SU-DHL-6 (cell line): Measurements from ENCODE around the gene GPATCH4.
"Not testable (repeated sequence)": the region's sequence is repeated elsewhere in the genome, so short reads cannot be mapped to it uniquely, and the experiment has no call there.

ENCODE experiments used
- H2AFZ ChIP-seq: fragments of 200-600 bp; sonication (generic); 2 replicates; pipeline ENCODE4 v1.6.1; 2014; ENCODE audit warnings: low read depth, mild to moderate bottlenecking, moderate library complexity, mixed read lengths, antibody characterized with exemption, low read length; ENCODE audit not compliant: severe bottlenecking
- H3F3A ChIP-seq: fragments of 200-600 bp; shearing (Covaris generic); 2 replicates; pipeline ENCODE4 v1.6.0; 2016; ENCODE audit warnings: antibody characterized with exemption, mild to moderate bottlenecking; ENCODE audit not compliant: insufficient read depth
- H3K27ac ChIP-seq: fragments of 200-600 bp; sonication (generic); 2 replicates; pipeline ENCODE4 v1.5.1; 2016; ENCODE audit warnings: low read depth, mild to moderate bottlenecking, low read length, moderate library complexity, mixed read lengths
- H3K27me3 ChIP-seq: fragments of 200-600 bp; sonication (generic), shearing (Covaris generic); 2 replicates; pipeline ENCODE4 v1.6.0; 2014; ENCODE audit warnings: mild to moderate bottlenecking, low read length
- H3K36me3 ChIP-seq: fragments of 200-600 bp; sonication (generic); 2 replicates; pipeline ENCODE4 v1.6.1; 2014; ENCODE audit warnings: mild to moderate bottlenecking, low read length, mixed read lengths
- H3K4me2 ChIP-seq: fragments of 300-600, 200-600 bp; shearing (Covaris generic), sonication (generic); 2 replicates; pipeline ENCODE4 v1.6.0; 2014; ENCODE audit warnings: low read length, low read depth, mild to moderate bottlenecking; ENCODE audit not compliant: poor library complexity, severe bottlenecking
- H3K4me3 ChIP-seq: fragments of 200-600 bp; sonication (generic); 2 replicates; pipeline ENCODE4 v1.5.1; 2014; ENCODE audit warnings: antibody characterized with exemption, low read length, mild to moderate bottlenecking, mixed read lengths; ENCODE audit not compliant: insufficient read depth, poor library complexity, severe bottlenecking
- H3K79me2 ChIP-seq: fragments of 200-600 bp; sonication (generic); 2 replicates; pipeline ENCODE4 v1.6.1; 2014; ENCODE audit warnings: mild to moderate bottlenecking, low read length, moderate library complexity; ENCODE audit not compliant: insufficient read depth
- H3K9ac ChIP-seq: fragments of 200-600 bp; sonication (generic); 2 replicates; pipeline ENCODE4 v1.7.0; 2014; ENCODE audit warnings: mild to moderate bottlenecking, low read length
- H3K9me2 ChIP-seq: fragments of 200-600 bp; sonication (generic); replicated peaks from 2 replicates; pipeline ENCODE4 v1.6.1; 2014; ENCODE audit warnings: low read length; ENCODE audit not compliant: insufficient read depth
- H3K9me3 ChIP-seq: fragments of 200-600 bp; sonication (generic); 2 replicates; pipeline ENCODE4 v1.6.1; 2014; ENCODE audit warnings: low read length, mixed read lengths; ENCODE audit not compliant: insufficient read depth
- H4K20me1 ChIP-seq: fragments of 200-600 bp; sonication (generic); 2 replicates; pipeline ENCODE4 v1.6.1; 2014; ENCODE audit warnings: low read depth, mild to moderate bottlenecking, antibody characterized with exemption, low read length, moderate library complexity, mixed read lengths
- CTCF ChIP-seq: fragments of 200-600 bp; sonication (generic); IDR thresholded peaks from one replicate; pipeline ENCODE4 v1.5.1; 2017; ENCODE audit warnings: antibody characterized with exemption, mild to moderate bottlenecking, low read length, moderate library complexity; ENCODE audit not compliant: insufficient read depth, poor library complexity, severe bottlenecking
- EZH2phosphoT487 ChIP-seq: fragments of 200-600 bp; sonication (generic), shearing (Covaris generic); conservative IDR thresholded peaks from 2 replicates; pipeline ENCODE4 v1.6.1; 2018; ENCODE audit warnings: mild to moderate bottlenecking, antibody characterized with exemption, low read length, moderate library complexity, mixed read lengths

GPATCH4 gene

GRCh38 chr1:156632355-156632754 is 31.1 kb upstream of the GPATCH4 start:
- Histone ChIP-seq H3K9me3 (no peaks in the 10 kb centered on the region), H3F3A (0 out of 2 replicates have a peak, but pooled peaks cover 1% of the 10 kb centered on the region), H2AFZ (no peak overlapping the region), H3K9me2 (no peaks in the 10 kb centered on the region), H4K20me1 (no peaks in the 10 kb centered on the region), H3K27ac (no peak overlapping the region), H3K27me3 (no peaks in the 10 kb centered on the region), H3K9ac (no peak overlapping the region), H3K4me3 (no peak overlapping the region), H3K4me2 (no peak overlapping the region), H3K36me3 (no peaks in the 10 kb centered on the region), H3K79me2 (no peaks in the 10 kb centered on the region)
- TF ChIP-seq CTCF (no peak), EZH2phosphoT487 (no peak)

GRCh38 chr1:156631152-156631551 is 29.9 kb upstream of the GPATCH4 start:
- not testable (repeated sequence) for H3K27me3 ChIP-seq, H3K4me2 ChIP-seq, H4K20me1 ChIP-seq, H3K79me2 ChIP-seq, H3K4me3 ChIP-seq, H3F3A ChIP-seq, H2AFZ ChIP-seq, H3K27ac ChIP-seq, H3K9me3 ChIP-seq, H3K9me2 ChIP-seq, H3K36me3 ChIP-seq, H3K9ac ChIP-seq

GRCh38 chr1:156629823-156630449 is 28.7 kb upstream of the GPATCH4 start:
- Histone ChIP-seq H4K20me1 (no peaks in the 10 kb centered on the region), H3K27me3 (no peaks in the 10 kb centered on the region), H3K4me2 (no peak overlapping the region), H3K9ac (no peak overlapping the region), H3K4me3 (no peak overlapping the region), H3K79me2 (no peaks in the 10 kb centered on the region), H3K27ac (no peak overlapping the region), H2AFZ (no peak overlapping the region), H3F3A (0 out of 2 replicates have a peak, but pooled peaks cover 3% of the 10 kb centered on the region), H3K9me3 (no peaks in the 10 kb centered on the region), H3K9me2 (no peaks in the 10 kb centered on the region), H3K36me3 (no peaks in the 10 kb centered on the region)
- no peak for TF ChIP-seq EZH2phosphoT487
- no peak for TF ChIP-seq CTCF

- no peaks in the 10 kb centered on the region for H4K20me1 ChIP-seq
- H3K9me3 ChIP-seq: no peaks in the 10 kb centered on the region
- no peak overlapping the region for H2AFZ ChIP-seq
- no peak overlapping the region for H3K9ac ChIP-seq
- H3F3A ChIP-seq: 0 out of 2 replicates have a peak, but pooled peaks cover 3% of the 10 kb centered on the region
- no peak overlapping the region for H3K27ac ChIP-seq
- H3K4me3 ChIP-seq: no peak overlapping the region
- H3K4me2 ChIP-seq: no peak overlapping the region
- TF ChIP-seq EZH2phosphoT487: no peak
- peak; percentile 62 for TF ChIP-seq CTCF
- no peaks in the 10 kb centered on the region for H3K36me3 ChIP-seq
- no peaks in the 10 kb centered on the region for H3K9me2 ChIP-seq
- H3K27me3 ChIP-seq: no peaks in the 10 kb centered on the region
- no peaks in the 10 kb centered on the region for H3K79me2 ChIP-seq
Measured at GRCh38 chr1:156627313-156627880, 26.1 kb upstream of the GPATCH4 start.
